Type B pancreatic cell (in vitro differentiated cells): Measurements from ENCODE around the gene NOG. TPM values are rescaled to one million over a fixed set of nuclear protein-coding genes. Genes with fewer than 3 reads are reported as not detected.

Source experiments
- DNase-seq: peaks from one replicate; pipeline ENCODE4 v3.0.0; 2021; ENCODE audit warnings: mixed read lengths; ENCODE audit not compliant: unreplicated experiment; ENCODE audit errors: extremely low spot score
- H3K27ac Mint-ChIP-seq: 2 replicates; pipeline ENCODE4 v1.8.0; 2021; ENCODE audit warnings: mild to moderate bottlenecking, mixed read lengths
- H3K27me3 Mint-ChIP-seq: 2 replicates; pipeline ENCODE4 v1.8.0; 2021; ENCODE audit warnings: mixed read lengths
- H3K36me3 Mint-ChIP-seq: 2 replicates; pipeline ENCODE4 v1.8.0; 2021; ENCODE audit warnings: mixed read lengths
- H3K4me1 Mint-ChIP-seq: one replicate; pipeline ENCODE4 v1.8.0; 2021; ENCODE audit warnings: mixed read lengths; ENCODE audit not compliant: unreplicated experiment
- H3K4me3 Mint-ChIP-seq: 2 replicates; pipeline ENCODE4 v1.8.0; 2021; ENCODE audit warnings: mild to moderate bottlenecking, mixed read lengths
- H3K9me3 Mint-ChIP-seq: 2 replicates; pipeline ENCODE4 v1.8.0; 2021; ENCODE audit warnings: mixed read lengths
- CTCF ChIP-seq: fragments of 200-600 bp; sonication (generic); conservative IDR thresholded peaks from 2 replicates; pipeline ENCODE4 v1.5.0; 2021; ENCODE audit warnings: antibody characterized with exemption, mild to moderate bottlenecking
- total RNA-seq: library from RNA; stranded (reverse); gene quantifications from 2 replicates; pipeline ENCODE4 v1.2.1, GENCODE V29; 2021; ENCODE audit warnings: low replicate concordance

Gene NOG
- total RNA-seq, 1 donor from 2014 or later: 13.7 TPM

- H3K36me3 Mint-ChIP-seq: peaks cover 3% of the 10 kb centered on the region
- no peak for TF ChIP-seq CTCF
- no peak overlapping the region for H3K4me3 Mint-ChIP-seq
- H3K9me3 Mint-ChIP-seq: peaks cover 6% of the 10 kb centered on the region
- peaks cover 24% of the 10 kb centered on the region for H3K27me3 Mint-ChIP-seq
- no peak for DNase-seq
- H3K4me1 Mint-ChIP-seq: peaks cover 12% of the 10 kb centered on the region
- H3K27ac Mint-ChIP-seq: no peak overlapping the region
These were observed 15.7 kb upstream of the NOG start for GRCh38 chr17:56577843-56578204.

- H3K9me3 Mint-ChIP-seq: peaks cover 6% of the 10 kb centered on the region
- TF ChIP-seq CTCF: no peak
- peaks cover 12% of the 10 kb centered on the region for H3K4me1 Mint-ChIP-seq
- H3K36me3 Mint-ChIP-seq: peaks cover 3% of the 10 kb centered on the region
- no peak for DNase-seq
- no peak overlapping the region for H3K4me3 Mint-ChIP-seq
- peaks cover 38% of the 10 kb centered on the region for H3K27me3 Mint-ChIP-seq
- no peak overlapping the region for H3K27ac Mint-ChIP-seq
These were observed 11.6 kb upstream of the NOG start for GRCh38 chr17:56581635-56582627.

- DNase-seq: no peak
- Mint-ChIP-seq H3K36me3 (peaks cover 3% of the 10 kb centered on the region), H3K4me1 (peaks cover 4% of the 10 kb centered on the region), H3K9me3 (peaks cover 6% of the 10 kb centered on the region), H3K4me3 (no peak overlapping the region), H3K27ac (no peak overlapping the region), H3K27me3 (peaks cover 39% of the 10 kb centered on the region)
- no peak for TF ChIP-seq CTCF
These were observed 9.7 kb upstream of the NOG start for GRCh38 chr17:56583772-56584171.

- no peak for DNase-seq
- TF ChIP-seq CTCF: no peak
- peaks cover 5% of the 10 kb centered on the region for H3K4me1 Mint-ChIP-seq
- H3K9me3 Mint-ChIP-seq: no peaks in the 10 kb centered on the region
- no peaks in the 10 kb centered on the region for H3K36me3 Mint-ChIP-seq
- peaks cover 67% of the 10 kb centered on the region for H3K27me3 Mint-ChIP-seq
- H3K4me3 Mint-ChIP-seq: no peak overlapping the region
- H3K27ac Mint-ChIP-seq: no peak overlapping the region
These were observed 6.2 kb upstream of the NOG start for GRCh38 chr17:56587298-56587697.

- DNase-seq: peak; percentile 84
- peak overlapping the region; percentile 43 for H3K27ac Mint-ChIP-seq
- H3K9me3 Mint-ChIP-seq: no peaks in the 10 kb centered on the region
- H3K27me3 Mint-ChIP-seq: peaks cover 66% of the 10 kb centered on the region
- H3K4me1 Mint-ChIP-seq: peaks cover 11% of the 10 kb centered on the region
- peak overlapping the region; percentile 89 for H3K4me3 Mint-ChIP-seq
- H3K36me3 Mint-ChIP-seq: no peaks in the 10 kb centered on the region
- TF ChIP-seq CTCF: peak; percentile 98
These were observed 913 bp upstream of the NOG start for GRCh38 chr17:56592487-56593085.
